ENCODE measurements around the gene KIAA1217. TPM values are rescaled to one million over a fixed set of nuclear protein-coding genes. Genes with fewer than 3 reads are reported as not detected.

KIAA1217 gene
- total and polyA plus RNA-seq, 2 of the 8 experiments (the other 6 are each of a cell fraction or from before 2014, with no cell fraction given) = 4.5 to 15.6 TPM

- Histone ChIP-seq H2AK5ac (ENCODE audit: low read depth, low read length) (no peak overlapping the region), H2AFZ (ENCODE audit: low read length) (no peak overlapping the region), H4K5ac (ENCODE audit: insufficient read length, low read depth, low read length) (no peak overlapping the region), H3K4ac (replicated peaks; ENCODE audit: insufficient read length, low read depth, low read length) (no peak overlapping the region), H4K8ac (ENCODE audit: extremely low read depth, insufficient read depth, low read length) (no peak overlapping the region), H3K9me3 (ENCODE audit: insufficient read depth in 2 of 2, low read depth in 1 of 2, low read length in 1 of 2) (no peaks in the 10 kb centered on the region), H3K4me3 (ENCODE audit: extremely low read depth in 1 of 4, insufficient read depth in 2 of 4, low read depth in 3 of 4, low read length in 4 of 4) (no peak overlapping the region), H3K79me2 (ENCODE audit: control insufficient read depth in 1 of 2, insufficient read depth in 2 of 2, low read length in 2 of 2) (no peaks in the 10 kb centered on the region; a peak in 1 of 4 replicates), H4K20me1 (replicated peaks in 1 of 2; ENCODE audit: control insufficient read depth in 1 of 2, insufficient read depth in 2 of 2, low read length in 2 of 2) (no peaks in the 10 kb centered on the region), H2BK5ac (ENCODE audit: low read depth, low read length) (no peak overlapping the region), H2BK120ac (replicated peaks; ENCODE audit: low read depth, low read length) (no peak overlapping the region), H3K23ac (ENCODE audit: insufficient read length) (no peak overlapping the region), H3K23me2 (ENCODE audit: low read depth, low read length) (no peaks in the 10 kb centered on the region; the same call in 1 of the 2 replicates), H3K36me3 (ENCODE audit: control insufficient read depth in 2 of 4, insufficient read depth in 4 of 4, low read length in 3 of 4) (no peaks in the 10 kb centered on the region), H3K27ac (ENCODE audit: low read depth, low read length) (no peak overlapping the region), H3K4me2 (ENCODE audit: insufficient read depth in 1 of 2, low read depth in 2 of 2, low read length in 2 of 2) (no peak overlapping the region; a peak in 1 of 4 replicates), H2BK20ac (ENCODE audit: low read length) (no peak overlapping the region), H3K27me3 (replicated peaks in 1 of 4; ENCODE audit: control insufficient read depth in 3 of 4, extremely low read depth in 1 of 4, insufficient read depth in 3 of 4, low read length in 3 of 4) (no peaks in the 10 kb centered on the region), H3K4me1 (replicated peaks in 1 of 4; ENCODE audit: control insufficient read depth in 3 of 4, insufficient read depth in 4 of 4, low read length in 3 of 4) (peaks cover 2 to 26% (median 11%) of the 10 kb centered on the region in 4 experiments; a peak in 6 of 7 replicates), H3K18ac (ENCODE audit: extremely low read depth, low read length) (no peak overlapping the region), H3K9ac (replicated peaks in 1 of 4; ENCODE audit: extremely low read depth in 1 of 4, low read depth in 3 of 4, low read length in 3 of 4) (no peak overlapping the region), H2BK12ac (ENCODE audit: low read depth, low read length) (no peak overlapping the region), H3K56ac (replicated peaks; ENCODE audit: insufficient read length, low read depth, low read length) (no peak overlapping the region), H3K14ac (ENCODE audit: insufficient read length) (no peak overlapping the region), H3K79me1 (ENCODE audit: low read depth, low read length) (peaks cover 2% of the 10 kb centered on the region; the same call in 1 of the 2 replicates), H2BK15ac (ENCODE audit: low read length) (no peak overlapping the region), H4K91ac (replicated peaks; ENCODE audit: insufficient read length, low read length) (no peak overlapping the region)
- 89% methylated on average over 8 of the region's 8 CpGs; no CpG with 5 or more reads in 1 of the 2 experiments for WGBS, 2 experiments (ENCODE audit: extremely low coverage in 1 of 2, insufficient coverage in 1 of 2, insufficient read length in 1 of 2, insufficient replicate concordance in 2 of 2, low coverage in 1 of 2, low lambda C conversion rate in 2 of 2, missing lambda C conversion rate in 1 of 2)
- DNase-seq (ENCODE audit: low read depth in 1 of 2, low spot score in 2 of 2) (no peak), FAIRE-seq (no peak)
- CTCF ChIA-PET (ENCODE audit: partially characterized antibody) = interaction anchor here (0.7 to 1.2 kb wide), 2 partner anchors 11 to 62 kb away, joined by 3 to 6 read pairs; no protein-coding TSS in a partner anchor
- POLR2A ChIA-PET (ENCODE audit: partially characterized antibody) = interaction anchor here (1.1 kb wide), 1 partner anchor 20 kb away, joined by 3 read pairs; no protein-coding TSS in a partner anchor
- TF ChIP-seq SRF (IDR thresholded peaks at IDR 0.05; ENCODE audit: low read depth, low read length) (no peak), KDM1A (IDR thresholded peaks at IDR 0.05; ENCODE audit: borderline replicate concordance, low read length) (no peak), TCF12 (IDR thresholded peaks at IDR 0.05; ENCODE audit: low read depth, low read length) (no peak), SIRT6 (IDR thresholded peaks at IDR 0.05; ENCODE audit: low read length) (no peak), TAF7 (optimal IDR thresholded peaks at IDR 0.05; ENCODE audit: borderline replicate concordance, low read depth, low read length) (no peak), SP1 (IDR thresholded peaks at IDR 0.05; ENCODE audit: low read depth, low read length) (no peak), ASH2L (IDR thresholded peaks at IDR 0.05; ENCODE audit: low read length) (no peak), BACH1 (IDR thresholded peaks at IDR 0.05; ENCODE audit: low read length) (no peak), GTF2F1 (IDR thresholded peaks at IDR 0.05; ENCODE audit: borderline replicate concordance, low read depth, low read length) (no peak), SAP30 (IDR thresholded peaks at IDR 0.05; ENCODE audit: insufficient read depth, insufficient replicate concordance, low read length) (no peak), ATF3 (IDR thresholded peaks at IDR 0.05; ENCODE audit: insufficient read depth, low read depth, low read length) (no peak), KDM5A (IDR thresholded peaks at IDR 0.05; ENCODE audit: low read length) (no peak), MAFK (IDR thresholded peaks at IDR 0.05; ENCODE audit: low read depth, low read length) (no peak)
Measured at GRCh38 chr10:24240041-24240751, 31.3 kb downstream of the KIAA1217 start.

Data from H1 (cell line).